GM18870 (cell line): Measurements from ENCODE around the gene DPT.
"Not testable (repeated sequence)": the region's sequence is repeated elsewhere in the genome, so short reads cannot be mapped to it uniquely, and the experiment has no call there.

ENCODE experiments used
- ATAC-seq: cut with Tn5 transposase; IDR thresholded peaks from one replicate; pipeline ENCODE4 v1.9.1; 2021; ENCODE audit warnings: moderate library complexity; ENCODE audit not compliant: unreplicated experiment

Gene DPT

DNA sequence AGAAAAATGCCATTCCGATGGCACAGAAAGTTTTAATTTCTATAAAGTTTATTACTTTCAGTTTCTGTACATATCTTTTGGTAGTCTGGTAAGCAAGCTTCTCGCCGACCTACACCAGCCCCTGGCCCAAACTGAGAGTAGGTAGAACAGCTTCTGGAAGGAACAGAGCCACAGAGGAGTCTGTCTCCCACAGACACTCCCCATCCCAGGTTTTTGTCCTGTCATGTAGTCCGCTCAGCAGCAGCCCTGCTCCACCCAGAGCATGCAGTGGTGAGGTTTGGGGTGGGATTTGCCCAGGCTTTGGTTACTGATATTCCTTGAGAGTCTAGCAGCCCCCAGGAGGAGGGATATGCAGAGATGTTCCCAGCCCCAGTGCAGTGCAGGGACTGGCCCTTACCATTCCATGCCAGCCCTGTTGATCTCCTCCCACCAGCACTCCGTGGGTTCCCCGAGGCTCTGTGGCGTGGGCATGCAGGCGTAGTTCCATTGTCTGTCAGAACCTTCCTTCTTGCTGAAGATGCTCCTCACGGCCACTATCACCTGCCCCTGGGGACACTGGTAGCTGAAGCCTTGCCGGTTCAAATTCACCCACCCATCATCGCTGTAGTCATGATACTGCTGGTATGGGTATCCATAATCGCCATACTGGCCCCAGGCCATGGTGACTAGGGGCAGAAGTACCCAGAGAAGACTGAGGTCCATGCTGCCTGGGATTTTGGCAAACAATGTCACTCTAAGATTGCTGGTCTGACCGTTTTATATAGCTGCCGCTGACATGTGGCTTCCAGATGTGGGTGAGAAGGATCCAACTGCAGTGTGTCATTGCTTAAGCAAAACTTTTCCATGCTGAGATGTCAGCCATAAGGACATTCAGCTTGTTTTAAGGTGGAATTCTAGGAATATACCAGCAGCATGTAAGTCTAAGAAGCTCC lies at the start of gene DPT:
DPT (minus strand) TSS at position 734 of the 932 bp plus-strand sequence; CDS start at position 702, 32 bp downstream.
- ATAC-seq = no peak

DNA sequence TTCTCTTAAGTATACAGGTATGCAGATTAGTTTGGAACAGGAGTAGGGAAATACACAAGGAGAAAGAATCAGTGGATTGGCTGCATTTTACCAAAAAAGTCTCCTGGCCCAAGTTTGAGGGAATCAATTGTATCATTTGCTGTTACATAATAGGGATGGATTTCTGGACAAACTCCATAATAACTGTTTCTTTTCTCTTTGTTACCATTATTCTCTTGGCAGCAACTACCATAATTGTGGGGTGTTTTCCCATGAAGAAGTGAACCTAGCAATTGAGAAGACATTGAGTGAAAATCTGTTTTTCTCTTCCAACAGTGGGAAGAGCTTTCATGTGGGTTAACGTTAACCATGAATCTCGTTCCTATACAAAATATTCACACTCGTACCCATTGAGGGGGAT lies 46.4 kb upstream of the DPT start:
- no peak for ATAC-seq

DNA sequence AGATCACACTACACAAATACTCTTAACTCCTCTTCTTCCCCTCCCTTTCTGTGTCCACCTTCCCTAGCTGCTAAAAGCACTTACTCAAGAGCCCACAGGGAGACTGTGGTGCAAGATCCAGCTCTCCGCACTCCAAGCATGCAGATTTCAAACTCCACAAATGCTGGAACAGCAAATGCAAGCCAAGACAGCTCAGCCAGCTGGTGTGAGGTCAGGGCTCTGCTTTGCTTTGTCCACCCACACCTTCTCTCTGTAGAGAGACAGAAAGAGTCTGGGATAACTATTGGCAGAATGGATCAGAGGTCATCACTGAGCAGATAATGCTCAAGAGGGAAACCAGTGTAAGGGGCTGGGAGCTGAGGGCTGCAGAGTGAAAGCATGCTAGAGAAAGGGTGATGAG lies 45.2 kb upstream of the DPT start:
- ATAC-seq = no peak

DNA sequence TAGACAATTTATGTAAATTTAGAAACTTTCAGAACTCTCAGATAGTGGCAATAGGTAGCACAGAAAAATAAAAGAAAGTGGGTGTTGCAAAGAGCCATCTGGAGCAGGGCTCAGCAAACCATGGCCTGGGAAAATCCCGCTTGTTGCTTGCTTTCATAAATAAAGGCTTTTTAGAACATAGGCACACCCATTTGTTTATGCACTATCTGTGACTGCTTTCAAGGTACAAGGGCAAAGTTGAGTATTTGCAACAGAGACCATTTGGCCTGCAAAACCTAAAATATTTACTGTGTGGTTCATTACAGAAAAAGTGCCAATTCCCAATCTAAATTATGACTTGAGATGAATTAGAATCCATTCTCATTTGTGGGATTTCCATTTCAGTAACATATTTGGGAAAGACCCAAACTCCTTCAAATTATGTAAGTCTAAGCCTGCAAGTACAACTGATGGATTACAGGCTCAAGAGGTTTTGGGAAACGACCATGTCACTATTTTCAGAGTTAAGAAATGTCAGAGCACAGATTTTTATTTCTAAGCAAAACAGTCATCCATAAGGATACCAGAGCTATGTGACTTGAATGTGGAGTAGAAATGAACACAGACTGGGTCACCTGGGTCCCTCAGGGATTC lies 43.5 kb upstream of the DPT start:
- no peak for ATAC-seq

DNA sequence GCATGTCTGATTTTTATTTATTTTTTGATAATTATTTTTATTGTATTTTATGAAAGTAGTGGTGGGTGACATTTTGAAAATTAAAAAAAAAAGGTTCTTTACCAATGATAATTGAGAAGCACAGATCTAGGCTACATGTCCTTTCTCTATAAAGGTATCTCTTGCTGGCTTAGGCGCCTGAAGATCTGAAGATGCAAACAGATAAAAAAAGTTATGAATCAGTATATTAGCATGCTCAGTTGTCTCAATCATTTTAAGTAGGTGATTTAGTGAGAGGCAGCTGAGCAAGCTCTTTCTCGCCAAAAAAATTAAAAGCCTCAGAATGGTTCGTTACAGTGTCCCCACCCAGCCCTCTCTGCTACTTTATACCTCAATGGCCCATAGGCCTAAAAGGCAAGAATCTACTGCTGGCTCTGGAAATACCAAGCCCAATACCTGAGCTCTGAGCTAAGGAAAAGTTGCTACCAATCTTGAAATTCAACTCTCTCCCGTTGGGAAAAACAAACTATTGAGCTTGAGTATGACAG lies 42.2 kb upstream of the DPT start:
- ATAC-seq = no peak

DNA sequence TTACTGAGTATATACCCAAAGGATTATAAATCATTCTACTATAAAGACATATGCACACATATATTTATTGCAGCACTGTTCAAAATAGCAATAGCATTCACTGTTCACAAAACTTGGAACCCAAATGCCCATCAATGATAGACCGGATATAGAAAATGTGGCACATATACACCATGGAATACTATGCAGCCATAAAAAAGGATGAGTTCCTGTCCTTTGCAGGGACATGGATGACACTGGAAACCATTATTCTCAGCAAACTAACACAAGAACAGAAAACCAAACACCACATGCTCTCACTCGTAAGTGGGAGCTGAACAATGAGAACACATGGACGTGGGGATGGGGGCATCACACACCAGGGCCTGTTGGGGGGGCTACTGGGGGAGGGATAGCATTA lies 40.9 kb upstream of the DPT start:
- ATAC-seq = not testable (repeated sequence)

DNA sequence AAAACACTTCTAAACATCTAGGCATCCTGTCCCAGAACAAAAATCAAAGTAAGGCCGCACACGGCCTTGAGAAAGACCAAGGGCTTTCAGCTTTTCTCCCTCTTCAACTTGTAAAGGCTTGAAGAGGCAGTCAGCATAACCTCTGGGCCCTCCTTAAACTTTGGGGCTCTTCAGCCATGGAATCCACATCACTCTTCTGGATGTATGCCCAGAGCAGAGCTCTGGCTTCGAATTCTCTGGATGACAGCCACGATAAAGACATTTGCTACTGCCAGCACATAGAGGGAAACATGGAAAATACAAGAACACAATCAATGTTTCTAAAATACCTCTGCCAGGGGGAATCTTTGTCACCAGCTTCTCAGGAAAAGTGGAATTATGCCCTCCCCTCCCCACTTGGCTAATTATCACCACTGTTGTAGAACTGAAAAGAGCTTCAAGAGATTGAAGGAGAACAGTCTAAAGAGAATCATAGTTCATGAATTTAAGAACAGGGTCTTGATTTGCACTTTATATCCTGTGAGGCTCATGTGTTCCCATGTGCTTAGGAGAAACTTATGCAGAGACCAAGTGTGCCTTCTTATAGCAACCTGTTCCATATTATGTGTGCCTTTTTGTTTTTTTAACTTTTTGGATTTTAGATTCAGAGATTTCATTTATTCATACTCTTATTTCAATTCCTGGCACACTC lies 39.0 kb upstream of the DPT start:
- ATAC-seq = no peak

DNA sequence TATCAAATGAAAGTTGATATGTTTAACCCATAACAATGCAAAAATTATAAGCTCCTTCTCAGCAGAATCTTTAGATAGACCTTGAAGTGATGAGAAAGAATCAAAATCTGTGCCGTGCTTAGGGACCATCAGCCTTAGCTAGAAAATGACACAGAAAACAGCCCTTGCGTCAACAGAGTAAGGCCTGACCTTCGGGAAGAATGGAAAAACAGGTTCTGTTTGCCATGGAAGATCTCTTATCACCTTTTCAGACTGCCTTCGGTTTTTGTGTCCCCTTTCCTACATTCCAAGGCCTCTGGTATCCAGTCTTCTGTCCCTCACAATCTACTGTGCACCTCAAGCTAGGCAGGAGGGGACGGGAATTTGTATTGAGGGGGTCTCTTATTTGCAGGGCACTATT lies 37.6 kb upstream of the DPT start:
- ATAC-seq = no peak

DNA sequence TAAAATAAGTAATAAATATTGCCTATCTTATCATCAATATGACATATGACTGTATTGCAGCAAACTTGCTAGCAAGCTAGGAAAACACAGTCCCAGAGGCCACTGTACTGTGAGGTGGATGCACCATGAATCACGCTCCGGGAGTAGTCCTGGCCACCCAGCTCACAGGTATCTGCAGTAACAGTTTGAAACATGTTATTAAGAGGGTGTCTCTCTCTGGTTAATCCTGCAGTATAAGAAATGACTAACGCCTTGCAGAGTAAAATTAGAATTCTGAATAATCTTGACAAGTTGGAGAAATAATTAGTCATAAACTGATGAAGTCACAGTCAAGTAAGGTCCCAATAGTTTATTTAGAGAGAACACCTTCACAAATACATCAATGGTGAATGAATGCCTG lies 34.0 kb upstream of the DPT start:
- ATAC-seq = no peak

DNA sequence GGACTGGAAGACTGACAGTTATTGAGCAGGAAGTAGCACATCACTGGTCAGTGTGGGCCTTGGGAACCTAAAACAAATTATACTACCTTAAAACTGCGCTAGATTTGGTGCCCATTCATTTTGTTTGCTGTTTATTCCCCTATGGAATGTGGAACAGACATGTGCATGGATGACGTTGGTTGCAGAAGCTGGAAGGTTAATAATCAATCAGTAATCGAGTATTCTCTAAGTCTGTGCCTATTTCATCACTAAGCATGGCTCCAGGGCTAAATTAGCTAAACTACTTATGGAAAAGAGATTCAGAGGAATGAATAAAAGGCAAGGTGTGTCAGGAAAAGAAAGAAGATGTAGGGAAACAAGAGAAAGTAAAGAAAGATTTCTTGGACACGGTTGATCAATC lies 33.5 kb upstream of the DPT start:
- no peak for ATAC-seq

DNA sequence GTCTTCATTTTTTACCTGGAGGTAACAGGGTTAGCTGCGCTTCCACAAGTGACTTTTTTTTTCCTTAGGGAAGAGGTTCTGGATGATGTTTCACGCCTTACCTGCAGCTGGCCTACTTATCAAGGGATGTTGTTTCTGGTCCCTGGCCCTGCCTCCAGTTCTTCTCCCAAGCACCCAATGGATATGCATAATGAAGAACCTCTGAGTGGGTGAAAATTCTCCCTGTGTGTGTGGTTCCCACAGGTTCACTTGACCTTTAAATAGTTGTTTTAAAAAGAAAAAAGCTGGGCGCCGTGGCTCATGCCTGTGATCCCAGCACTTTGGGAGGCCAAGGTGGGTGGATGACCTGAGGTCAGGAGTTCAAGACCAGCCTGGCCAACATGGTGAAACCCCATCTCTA lies 31.8 kb upstream of the DPT start:
- no peak for ATAC-seq

DNA sequence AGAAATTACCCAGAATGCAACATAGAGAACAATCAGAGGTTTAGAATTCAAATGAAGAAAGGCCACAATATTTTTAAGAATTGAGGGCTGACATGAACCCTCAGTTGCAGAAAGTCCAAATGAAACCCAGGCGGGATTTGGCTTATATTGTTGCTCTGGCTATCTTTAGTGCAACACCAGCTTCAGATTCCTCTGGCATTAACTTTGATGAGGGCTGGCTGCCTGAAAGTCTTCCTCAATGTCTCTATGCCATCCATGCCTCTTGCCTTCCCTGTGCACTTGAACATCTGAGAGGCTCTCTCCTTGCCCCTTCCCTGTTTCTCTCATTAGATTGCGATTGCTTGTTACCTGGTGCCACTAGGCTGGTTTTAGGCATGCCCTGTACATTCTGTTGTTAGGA lies 31.2 kb upstream of the DPT start:
- ATAC-seq = no peak

DNA sequence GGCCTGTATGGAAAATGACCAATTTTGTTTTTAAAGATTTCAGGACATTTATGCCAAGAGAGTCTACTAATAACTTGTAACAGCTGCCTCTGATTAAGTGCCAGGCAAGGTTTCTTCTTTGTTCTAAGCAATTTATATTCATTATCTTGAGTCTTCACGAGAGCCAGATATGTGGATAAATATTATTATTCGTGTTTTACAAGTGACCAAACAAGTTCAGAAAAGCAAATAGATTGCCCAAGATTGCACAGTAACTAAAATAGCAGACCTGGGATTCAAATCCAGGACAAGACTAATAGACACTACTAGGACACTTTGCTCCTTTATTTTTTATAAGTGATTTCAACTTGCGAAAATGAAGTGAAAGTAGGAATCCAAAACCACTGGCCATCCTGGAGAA lies 30.1 kb upstream of the DPT start:
- no peak for ATAC-seq

DNA sequence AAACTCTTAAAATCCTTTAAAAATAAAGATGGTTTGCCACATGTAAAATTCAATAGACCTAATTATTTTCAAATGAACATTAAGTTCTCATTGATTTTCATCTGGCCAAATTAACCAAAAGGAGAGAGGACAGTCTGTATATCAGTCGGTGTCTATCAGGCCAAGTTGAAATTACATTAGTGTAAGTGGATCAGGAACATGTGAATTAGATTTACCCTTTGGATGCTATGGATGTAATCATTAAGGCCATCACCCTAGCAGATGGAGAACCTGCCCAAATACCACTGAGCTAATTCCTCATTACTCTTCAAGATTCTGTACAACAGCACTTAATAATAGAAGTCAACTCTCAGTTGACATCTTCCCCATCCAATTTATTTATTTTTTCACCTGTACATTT lies 29.5 kb upstream of the DPT start:
- ATAC-seq = no peak

DNA sequence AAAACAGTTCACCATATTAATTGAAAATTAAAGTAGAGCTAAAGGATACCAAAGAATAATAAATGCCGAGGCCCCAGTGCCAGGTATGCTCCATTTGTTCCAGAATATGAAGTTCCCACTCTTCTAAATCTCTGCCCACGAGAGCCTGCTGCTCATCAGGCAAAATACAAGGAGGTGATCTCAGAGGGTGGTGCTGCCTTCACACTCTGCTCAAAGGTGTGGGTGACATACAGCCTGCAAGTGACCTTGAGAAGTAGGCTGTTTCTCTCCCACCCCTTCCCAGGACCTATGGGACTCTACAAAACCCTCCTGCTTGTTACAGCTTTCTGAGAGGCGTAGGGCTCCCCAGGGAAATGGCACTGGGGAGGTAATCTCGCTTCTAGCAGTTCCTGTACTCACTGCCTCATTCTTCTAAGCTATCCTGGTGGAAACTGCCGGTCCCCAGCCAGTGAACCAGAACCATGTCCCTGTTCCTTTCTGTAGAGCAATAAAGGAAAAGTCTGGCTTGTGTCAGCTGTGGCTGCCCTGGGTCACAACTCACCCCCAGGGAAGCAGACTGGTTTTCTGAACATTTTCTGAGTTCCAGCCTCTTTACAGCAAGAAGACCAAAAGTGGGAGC lies 26.9 kb upstream of the DPT start:
- ATAC-seq = no peak

DNA sequence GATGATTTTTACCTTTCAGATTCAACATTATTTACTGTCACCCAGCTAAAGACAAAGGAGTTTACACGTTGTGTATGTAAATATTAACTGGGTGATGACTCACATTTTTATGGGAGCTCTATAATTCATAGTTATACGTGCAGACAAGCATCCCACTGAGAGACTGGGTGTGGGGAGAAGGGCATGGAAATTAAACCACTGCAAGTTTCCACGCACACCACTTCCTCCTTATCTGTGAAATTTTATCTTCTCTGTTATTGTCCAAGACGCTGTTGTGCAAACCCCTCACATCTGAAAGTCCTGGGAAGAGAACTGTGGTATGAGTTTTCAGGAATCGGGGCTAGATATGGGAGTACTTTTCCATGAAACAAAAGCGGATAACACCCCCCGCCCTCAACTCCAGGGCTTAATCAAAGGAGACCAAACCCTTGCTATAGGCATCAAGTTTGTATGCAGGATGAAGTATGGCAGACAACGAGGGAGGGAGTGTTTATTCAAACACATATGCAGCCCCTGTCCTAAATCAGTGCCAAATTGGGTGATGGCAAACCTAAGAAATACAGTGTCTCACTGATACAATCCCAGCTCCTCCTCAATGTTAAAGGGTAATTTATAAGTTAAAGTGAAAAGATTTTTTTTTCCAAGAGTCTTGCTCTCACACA lies 23.3 kb upstream of the DPT start:
- ATAC-seq = no peak

DNA sequence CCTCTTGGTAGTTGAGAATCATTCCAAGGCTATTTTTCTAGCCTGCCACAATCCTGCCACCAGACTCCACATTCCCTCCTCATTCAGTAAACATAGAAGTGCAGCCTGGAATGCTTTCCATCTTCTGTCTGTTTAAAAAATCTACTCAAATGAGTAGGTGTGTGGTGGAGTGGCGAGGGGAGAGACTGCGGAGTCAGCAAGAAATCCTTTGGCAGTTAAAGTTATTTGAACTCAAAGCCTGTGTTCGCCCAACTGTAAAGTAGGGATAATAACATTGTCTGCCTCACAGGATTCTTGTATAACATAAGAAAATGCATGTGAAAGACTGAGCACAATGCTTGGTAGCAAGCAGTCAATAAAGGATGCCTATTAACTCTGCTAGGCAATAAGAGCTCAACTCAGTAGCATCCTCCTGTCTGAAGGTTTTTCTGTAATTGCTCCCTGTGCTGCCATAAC lies 22.2 kb upstream of the DPT start:
- no peak for ATAC-seq

DNA sequence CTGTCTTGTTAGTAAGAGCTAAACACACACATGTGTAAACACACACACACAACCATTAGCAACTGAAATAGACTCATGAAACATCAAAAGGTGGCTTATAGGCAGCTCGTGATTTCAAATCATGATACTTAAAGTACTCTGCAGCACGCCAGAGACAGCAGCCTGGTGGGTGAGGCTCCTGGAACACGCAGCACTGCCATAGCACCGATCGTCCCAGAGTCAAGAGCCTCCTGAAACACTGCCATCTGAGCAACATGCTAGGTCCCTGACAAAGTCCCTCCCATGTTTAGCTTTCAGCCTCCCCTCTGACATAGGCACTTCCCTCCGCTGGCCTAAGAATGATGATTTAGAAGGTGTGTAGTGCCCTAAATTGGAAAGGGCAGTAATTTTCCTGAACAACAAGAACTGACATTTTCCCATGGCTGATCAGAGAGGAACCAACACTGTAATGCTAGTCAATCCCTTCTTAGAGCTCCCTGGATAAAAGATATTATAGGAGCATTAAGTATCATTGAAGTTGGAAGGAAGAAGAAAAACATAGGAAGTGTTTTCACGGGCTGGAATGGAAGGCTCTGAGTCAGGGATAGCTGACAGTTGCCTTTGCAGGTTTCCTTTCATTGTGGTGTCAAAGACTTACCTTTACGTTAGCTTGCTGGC lies 14.1 kb upstream of the DPT start:
- no peak for ATAC-seq

DNA sequence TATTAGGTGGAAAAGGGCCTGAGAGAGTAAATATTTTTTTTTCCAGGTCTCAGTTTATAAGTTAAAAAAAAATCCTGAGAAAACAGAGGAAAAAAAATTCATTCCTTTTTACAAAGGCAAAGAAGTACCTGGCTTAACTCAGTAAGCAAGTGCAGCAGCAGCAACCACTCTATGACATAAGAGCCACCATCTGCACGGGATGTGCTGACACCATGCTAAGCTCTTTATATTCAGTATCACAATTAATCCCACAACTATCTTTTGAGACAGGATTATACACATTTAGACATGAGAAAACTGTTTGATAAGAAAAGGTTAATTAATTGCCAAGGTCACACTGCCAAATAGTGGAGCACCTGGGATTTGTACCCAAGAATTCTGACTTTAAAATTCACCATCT lies 13.4 kb upstream of the DPT start:
- ATAC-seq = no peak

DNA sequence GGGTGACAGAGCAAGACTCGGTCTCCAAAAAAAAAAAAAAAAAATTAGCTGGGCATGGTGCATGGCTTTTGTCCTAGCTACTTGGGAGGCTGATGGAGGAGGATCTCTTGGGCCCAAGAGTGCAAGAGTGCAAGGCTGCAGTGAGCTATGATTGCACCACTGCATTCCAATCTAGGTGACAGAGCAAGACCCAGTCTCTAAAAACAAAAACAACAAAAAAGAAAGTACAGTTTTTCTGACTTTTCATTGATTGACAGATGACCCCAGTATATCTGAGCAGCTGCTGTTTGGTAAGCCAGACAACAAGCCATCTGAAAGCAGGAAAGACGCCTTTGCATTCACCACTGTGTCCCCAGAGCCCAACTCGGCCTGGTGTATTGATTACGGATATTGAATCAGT lies 10.9 kb upstream of the DPT start:
- ATAC-seq = no peak
